CD14-positive monocyte (primary cell): ENCODE results near the gene IKBKE. TPM values are rescaled to one million over a fixed set of nuclear protein-coding genes. Genes with fewer than 3 reads are reported as not detected.
A peak's percentile ranks its signal among the peaks of the same experiment; 100 is the strongest.

Source experiments
- DNase-seq, 3 donors: peaks; one replicate each; pipeline ENCODE4 v3.0.0-alpha.2; 2011 to 2022
- H2AFZ ChIP-seq: 2 replicates; pipeline ENCODE4 v1.6.0; 2012; ENCODE audit warnings: mild to moderate bottlenecking, low read depth, low read length, inconsistent platforms; ENCODE audit not compliant: insufficient read depth, poor library complexity, severe bottlenecking
- H3K27ac ChIP-seq, 2 donors: 1 replicate in 1 of 2; 2 replicates in 1 of 2; pipeline ENCODE4 v1.5.1; 2012 to 2013; ENCODE audit warnings: low read length in 2 of 2, control low read depth in 1 of 2, inconsistent platforms in 1 of 2, low read depth in 1 of 2, mild to moderate bottlenecking in 1 of 2
- H3K27me3 ChIP-seq, 2 donors: one replicate each; pipeline versions ENCODE4 v1.6.0 to v1.6.1; 2011 to 2013; ENCODE audit warnings: low read length in 2 of 2; ENCODE audit not compliant: control insufficient read depth in 2 of 2, insufficient read depth in 2 of 2
- H3K36me3 ChIP-seq, 2 donors: replicated peaks in 1 of 2; 1 replicate in 1 of 2; 2 replicates in 1 of 2; pipeline versions ENCODE4 v1.5.1 to v1.6.1; 2012 to 2013; ENCODE audit warnings: low read length in 2 of 2, control low read depth in 1 of 2, inconsistent platforms in 1 of 2, mild to moderate bottlenecking in 1 of 2; ENCODE audit not compliant: insufficient read depth in 2 of 2, control insufficient read depth in 1 of 2
- H3K4me1 ChIP-seq, 2 donors: 1 replicate in 1 of 2; 2 replicates in 1 of 2; pipeline versions ENCODE4 v1.5.1 to v1.6.1; 2012 to 2013; ENCODE audit warnings: low read length in 2 of 2, control low read depth in 1 of 2, inconsistent platforms in 1 of 2, mild to moderate bottlenecking in 1 of 2, moderate library complexity in 1 of 2; ENCODE audit not compliant: insufficient read depth in 2 of 2, control insufficient read depth in 1 of 2
- H3K4me2 ChIP-seq: replicated peaks from 2 replicates; pipeline ENCODE3; 2012; ENCODE audit warnings: low read length, moderate library complexity, mild to moderate bottlenecking; ENCODE audit not compliant: poor library complexity, severe bottlenecking; ENCODE audit errors: extremely low read depth
- H3K4me3 ChIP-seq, 3 experiments: fragments of 200-600 bp in 1 of 3; sonication (generic) in 1 of 3; replicated peaks in 1 of 3; 1 replicate in 2 of 3; 2 replicates in 1 of 3; pipeline ENCODE4 v1.5.1; 2011 to 2013; ENCODE audit warnings: low read length in 3 of 3, mild to moderate bottlenecking in 3 of 3, control low read depth in 2 of 3, low read depth in 2 of 3, inconsistent platforms in 1 of 3, moderate library complexity in 1 of 3
- H3K79me2 ChIP-seq: 2 replicates; pipeline ENCODE4 v1.6.0; 2012; ENCODE audit warnings: mild to moderate bottlenecking, control low read depth, inconsistent platforms, low read length, moderate library complexity; ENCODE audit not compliant: insufficient read depth
- H3K9ac ChIP-seq: 2 replicates; pipeline ENCODE4 v1.6.0; 2017; ENCODE audit warnings: low read length, mild to moderate bottlenecking; ENCODE audit not compliant: insufficient read depth, poor library complexity, severe bottlenecking
- H3K9me3 ChIP-seq, 2 donors: replicated peaks in 1 of 2; 1 replicate in 1 of 2; 2 replicates in 1 of 2; pipeline versions ENCODE4 v1.5.1 to v1.6.1; 2012 to 2013; ENCODE audit warnings: low read length in 2 of 2, control low read depth in 1 of 2; ENCODE audit not compliant: control insufficient read depth in 1 of 2, insufficient read depth in 1 of 2
- H4K20me1 ChIP-seq: 2 replicates; pipeline ENCODE4 v1.6.0; 2012; ENCODE audit warnings: mild to moderate bottlenecking, low read length, control low read depth, moderate library complexity; ENCODE audit not compliant: insufficient read depth
- H3K27ac Mint-ChIP-seq, 7 donors: one replicate each; pipeline ENCODE4 v1.8.0; 2020; ENCODE audit warnings: mild to moderate bottlenecking in 7 of 7, mixed read lengths in 7 of 7, moderate library complexity in 6 of 7, inconsistent platforms in 2 of 7
- H3K27me3 Mint-ChIP-seq, 3 donors: one replicate each; pipeline ENCODE4 v1.8.0; 2021 to 2022; ENCODE audit warnings: low read depth in 3 of 3, mild to moderate bottlenecking in 3 of 3, mixed read lengths in 3 of 3, moderate library complexity in 3 of 3, inconsistent platforms in 1 of 3
- H3K36me3 Mint-ChIP-seq, 2 donors: one replicate each; pipeline ENCODE4 v1.8.0; 2020; ENCODE audit warnings: mixed read lengths in 2 of 2, inconsistent platforms in 1 of 2, mild to moderate bottlenecking in 1 of 2
- H3K4me1 Mint-ChIP-seq: one replicate; pipeline ENCODE4 v1.8.0; 2020; ENCODE audit warnings: mild to moderate bottlenecking, mixed read lengths
- H3K4me3 Mint-ChIP-seq, 2 donors: one replicate each; pipeline ENCODE4 v1.8.0; 2020; ENCODE audit warnings: mild to moderate bottlenecking in 2 of 2, mixed read lengths in 2 of 2, moderate library complexity in 1 of 2
- H3K9me3 Mint-ChIP-seq, 7 donors: one replicate each; pipeline ENCODE4 v1.8.0; 2020 to 2022; ENCODE audit warnings: mixed read lengths in 7 of 7, mild to moderate bottlenecking in 6 of 7, moderate library complexity in 6 of 7, inconsistent platforms in 2 of 7
- WGBS: methylation state at CpG from one replicate; pipeline ENCODE4 v1.1.5; 2013; ENCODE audit warnings: missing lambda C conversion rate; ENCODE audit not compliant: insufficient coverage; 5-methylcytosine and 5-hydroxymethylcytosine counted together
- intact Hi-C, 2 donors: fragments of 100-400 bp; cut with micrococcal nuclease; formaldehyde crosslinking; loops; one replicate each; pipeline versions ENCODE4 v1.15.0 to v1.15.1; 2023
- polyA plus RNA-seq, 3 donors: library from polyadenylated mRNA; depleted of rRNA in 1 of 3; unstranded in 2 of 3; stranded (reverse) in 1 of 3; fragments of 300-500 nt in 2 of 3; fragments of >200 nt in 1 of 3; fragmentation: Illumina TruSeq in 2 of 3; gene quantifications; 1 replicate in 2 of 3; 2 replicates in 1 of 3; pipeline ENCODE4 v1.2.3, GENCODE V29; 2012 to 2021
- TF ChIP-seq, protein P1 (sequence below): fragments of 200-600 bp; IDR thresholded peaks from one replicate; pipeline ENCODE4 v1.8.0; 2022; ENCODE audit warnings: antibody characterized with exemption, mild to moderate bottlenecking

IKBKE gene
- polyA plus RNA-seq, 3 donors: 35.6 to 40.7 (median 37.6) TPM

DNA sequence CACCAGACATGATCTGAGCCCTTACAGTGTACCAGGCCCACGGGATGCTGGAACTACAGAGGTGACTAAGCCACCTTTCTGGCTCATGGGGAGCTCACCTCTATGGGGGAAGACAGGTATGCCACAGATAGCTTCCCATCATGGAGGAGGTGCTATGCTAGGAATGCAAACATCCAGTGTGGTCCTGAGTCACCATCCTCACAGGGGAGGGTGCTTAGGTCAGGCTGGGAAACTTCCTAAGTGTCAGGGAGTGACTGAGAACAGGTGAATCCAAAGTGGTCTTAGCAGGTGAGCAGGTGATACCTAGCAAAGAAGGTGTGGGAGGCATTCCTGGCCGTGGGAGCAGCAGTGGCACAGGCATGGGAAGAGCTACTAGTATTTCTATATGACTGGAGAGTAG, 28.4 kb downstream of the IKBKE start:
- intact Hi-C loops: loop anchor here in 1 of 2 donors (5.0 kb wide), 1 partner anchor 39 kb away; no protein-coding TSS in a partner anchor
- Histone ChIP-seq H2AFZ (no peak overlapping the region), H3K4me1 (peaks cover 26 to 36% of the 10 kb centered on the region in 2 donors), H3K27ac (no peak overlapping the region), H3K4me3 (no peak overlapping the region), H3K36me3 (peaks cover 34 to 62% of the 10 kb centered on the region in 2 donors), H3K9me3 (no peaks in the 10 kb centered on the region), H3K79me2 (no peaks in the 10 kb centered on the region), H3K4me2 (no peak overlapping the region), H3K9ac (no peak overlapping the region), H4K20me1 (peaks cover 36% of the 10 kb centered on the region), H3K27me3 (no peaks in the 10 kb centered on the region)
- WGBS: 86% methylated on average over 1 of the region's 2 CpGs
- TF ChIP-seq, protein P1, sequence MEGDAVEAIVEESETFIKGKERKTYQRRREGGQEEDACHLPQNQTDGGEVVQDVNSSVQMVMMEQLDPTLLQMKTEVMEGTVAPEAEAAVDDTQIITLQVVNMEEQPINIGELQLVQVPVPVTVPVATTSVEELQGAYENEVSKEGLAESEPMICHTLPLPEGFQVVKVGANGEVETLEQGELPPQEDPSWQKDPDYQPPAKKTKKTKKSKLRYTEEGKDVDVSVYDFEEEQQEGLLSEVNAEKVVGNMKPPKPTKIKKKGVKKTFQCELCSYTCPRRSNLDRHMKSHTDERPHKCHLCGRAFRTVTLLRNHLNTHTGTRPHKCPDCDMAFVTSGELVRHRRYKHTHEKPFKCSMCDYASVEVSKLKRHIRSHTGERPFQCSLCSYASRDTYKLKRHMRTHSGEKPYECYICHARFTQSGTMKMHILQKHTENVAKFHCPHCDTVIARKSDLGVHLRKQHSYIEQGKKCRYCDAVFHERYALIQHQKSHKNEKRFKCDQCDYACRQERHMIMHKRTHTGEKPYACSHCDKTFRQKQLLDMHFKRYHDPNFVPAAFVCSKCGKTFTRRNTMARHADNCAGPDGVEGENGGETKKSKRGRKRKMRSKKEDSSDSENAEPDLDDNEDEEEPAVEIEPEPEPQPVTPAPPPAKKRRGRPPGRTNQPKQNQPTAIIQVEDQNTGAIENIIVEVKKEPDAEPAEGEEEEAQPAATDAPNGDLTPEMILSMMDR: no peak
- DNase-seq: no peak
- peak overlapping the region in 1 of 7 donors; percentile 51 for H3K27ac Mint-ChIP-seq
- H3K27me3 Mint-ChIP-seq: peaks cover 0 to 4% (median 3%) of the 10 kb centered on the region in 3 donors
- H3K36me3 Mint-ChIP-seq: peaks cover 47 to 69% of the 10 kb centered on the region in 2 donors
- H3K4me1 Mint-ChIP-seq: peaks cover 47% of the 10 kb centered on the region
- H3K4me3 Mint-ChIP-seq: no peak overlapping the region
- H3K9me3 Mint-ChIP-seq: no peaks in the 10 kb centered on the region

GRCh38 chr1:206500046-206500445, 29.8 kb downstream of the IKBKE start:
- Mint-ChIP-seq H3K27me3 (peaks cover 6 to 7% (median 7%) of the 10 kb centered on the region in 3 donors), H3K27ac (no peak overlapping the region), H3K36me3 (peaks cover 37 to 57% of the 10 kb centered on the region in 2 donors), H3K4me3 (no peak overlapping the region), H3K4me1 (peaks cover 57% of the 10 kb centered on the region), H3K9me3 (no peaks in the 10 kb centered on the region)
- H3K36me3 ChIP-seq: peaks cover 23 to 48% of the 10 kb centered on the region in 2 donors
- no peaks in the 10 kb centered on the region for H3K9me3 ChIP-seq
- H3K79me2 ChIP-seq: no peaks in the 10 kb centered on the region
- H3K27me3 ChIP-seq: no peaks in the 10 kb centered on the region
- DNase-seq: no peak
- H3K4me1 ChIP-seq: peaks cover 34 to 46% of the 10 kb centered on the region in 2 donors
- H2AFZ ChIP-seq: no peak overlapping the region
- H4K20me1 ChIP-seq: peaks cover 23% of the 10 kb centered on the region
- WGBS: no CpG with 5 or more reads among the region's 3 CpGs
- no peak overlapping the region for H3K4me2 ChIP-seq
- H3K27ac ChIP-seq: no peak overlapping the region
- intact Hi-C loops: no loop called here
- TF ChIP-seq, protein P1: no peak
- H3K9ac ChIP-seq: no peak overlapping the region
- H3K4me3 ChIP-seq: no peak overlapping the region
